GM12874 (cell line): ENCODE data around the gene CFAP61.

Experiments
- CTCF ChIP-seq: IDR thresholded peaks from 2 replicates; pipeline ENCODE4 v1.5.1; 2011; ENCODE audit warnings: low read depth, mild to moderate bottlenecking, control low read depth, low read length, moderate library complexity; ENCODE audit not compliant: insufficient read depth

The CFAP61 gene

GRCh38 chr20:20181322-20181721 is 129.0 kb downstream of the CFAP61 start:
- TF ChIP-seq CTCF = no peak

- TF ChIP-seq CTCF = peak; percentile 50
These were observed 131.8 kb downstream of the CFAP61 start for GRCh38 chr20:20184149-20184548.

GRCh38 chr20:20184706-20185105 is 132.4 kb downstream of the CFAP61 start:
- TF ChIP-seq CTCF = no peak

GRCh38 chr20:20188647-20189046 is 136.3 kb downstream of the CFAP61 start:
- TF ChIP-seq CTCF = no peak

GRCh38 chr20:20192366-20192765 is 140.0 kb downstream of the CFAP61 start:
- no peak for TF ChIP-seq CTCF

- TF ChIP-seq CTCF = no peak
These were observed 142.8 kb downstream of the CFAP61 start for GRCh38 chr20:20195021-20195705.

GRCh38 chr20:20196610-20197009 is 144.3 kb downstream of the CFAP61 start:
- TF ChIP-seq CTCF = no peak
